Activated T-helper 1 cell treated with Interleukin-2 at 50 U/mL for 16 hours (primary cell): ENCODE results near the gene NABP2.

Source experiments
- DNase-seq: peaks from one replicate; pipeline ENCODE4 v3.0.0-alpha.2; 2020; ENCODE audit warnings: low read depth

The NABP2 gene

DNA sequence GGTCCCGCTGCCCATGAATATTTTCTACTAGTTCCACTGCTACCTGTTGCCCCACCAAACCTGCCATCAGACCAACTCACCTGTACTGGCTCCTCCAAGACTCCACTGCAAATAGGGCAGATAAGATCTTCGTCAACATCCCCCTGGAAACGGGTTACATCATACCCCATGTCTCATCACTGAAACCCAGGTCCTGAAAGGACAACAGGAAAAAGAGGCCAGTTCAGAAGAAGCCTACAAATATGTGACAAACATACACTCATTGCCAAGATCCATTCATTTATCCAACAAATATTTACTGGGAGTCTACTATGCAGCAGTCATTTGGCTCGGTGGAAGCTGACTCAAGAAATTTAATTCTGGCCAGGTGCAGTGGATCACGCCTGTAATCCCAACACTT, 10.3 kb upstream of the NABP2 start:
- no peak for DNase-seq

- DNase-seq: no peak
Measured at GRCh38 chr12:56216461-56216860, 7.7 kb upstream of the NABP2 start.

GRCh38 chr12:56219840-56220239, 4.3 kb upstream of the NABP2 start:
- no peak for DNase-seq

DNA sequence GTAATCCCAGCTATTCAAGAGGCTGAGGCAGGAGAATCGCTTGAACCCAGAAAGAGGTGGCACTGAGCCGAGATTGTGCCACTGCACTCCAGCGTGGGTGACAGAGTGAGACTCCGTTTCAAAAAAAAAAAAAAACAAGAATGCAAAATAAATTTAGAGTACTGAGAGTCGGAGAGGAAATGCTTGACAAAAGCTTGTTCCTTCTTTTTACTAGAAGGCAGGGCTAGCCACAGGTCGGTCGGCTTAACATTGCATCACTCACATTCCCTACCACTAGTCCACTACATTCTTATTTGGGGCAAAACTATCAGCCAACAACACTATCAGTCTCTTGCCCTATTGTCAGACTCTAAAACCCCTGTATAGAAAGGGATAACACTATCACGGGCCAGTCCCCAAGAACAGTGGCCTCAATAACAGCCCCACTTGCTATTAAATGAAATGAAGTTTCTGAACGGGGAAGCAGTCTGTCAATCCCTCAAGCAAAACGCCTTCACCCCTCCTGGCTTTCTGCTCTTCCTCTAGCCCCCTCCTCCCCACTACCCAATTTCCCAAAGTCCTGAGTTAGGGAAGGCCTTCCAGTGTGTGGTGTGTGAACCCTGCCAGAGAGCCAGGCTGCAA, 3.4 kb upstream of the NABP2 start:
- no peak for DNase-seq

- DNase-seq: no peak
Measured at GRCh38 chr12:56221232-56221756, 2.8 kb upstream of the NABP2 start.

- DNase-seq: peak; percentile 84
Measured at GRCh38 chr12:56221757-56222530, 2.2 kb upstream of the NABP2 start, which contains the start of gene RNF41. RNF41 (minus strand) TSS chr12:56221922; CDS start chr12:56214047, 7,875 bp downstream.

DNA sequence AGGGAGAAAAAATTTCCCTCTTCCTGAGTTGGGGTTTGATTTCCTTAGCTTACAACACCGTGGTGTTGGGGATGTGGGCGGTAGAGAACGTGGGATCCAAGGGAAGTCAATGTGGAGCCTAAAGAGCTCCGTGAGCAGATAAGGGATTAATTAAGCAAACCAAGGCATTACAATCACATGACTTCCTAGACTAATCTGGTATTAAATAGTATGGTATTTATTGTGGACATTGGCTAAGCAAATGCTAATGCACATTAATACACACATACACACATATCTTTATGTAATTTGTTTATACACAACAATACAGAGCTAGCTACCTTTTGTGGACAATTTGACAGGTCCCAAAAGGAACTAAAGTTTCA, 1.6 kb upstream of the NABP2 start:
- DNase-seq: no peak

DNA sequence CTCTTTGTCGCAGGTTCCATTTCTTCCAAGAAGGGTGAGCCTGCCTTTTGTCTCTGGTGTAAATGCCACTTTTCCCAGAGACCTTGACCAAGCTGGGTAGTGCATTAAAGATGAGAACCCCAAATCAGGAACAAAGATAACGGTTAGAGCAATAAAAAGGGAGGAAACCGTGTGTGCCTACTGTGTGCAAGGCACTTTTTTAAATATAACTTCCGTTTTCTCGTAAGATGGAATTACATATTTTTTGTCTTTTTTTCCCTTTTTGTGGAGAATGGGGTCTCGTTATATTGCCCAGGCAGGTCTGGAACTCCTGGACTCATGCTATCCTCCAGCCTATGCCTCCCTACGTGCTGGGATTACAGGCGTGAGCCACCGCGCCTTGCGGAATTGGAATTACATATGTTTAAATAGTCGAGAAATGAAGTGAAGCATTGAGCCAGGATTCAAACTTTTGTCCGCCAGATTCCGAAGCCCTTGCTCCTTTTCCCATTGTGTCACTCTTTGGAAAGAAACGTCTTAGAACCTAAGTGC, 506 bp upstream of the NABP2 start:
- DNase-seq: no peak

- DNase-seq: no peak
Measured at GRCh38 chr12:56224954-56225353, 812 bp downstream of the NABP2 start.

- DNase-seq: no peak
Measured at GRCh38 chr12:56229082-56229481, 4.9 kb downstream of the NABP2 start.

GRCh38 chr12:56229916-56230431, 5.8 kb downstream of the NABP2 start, which contains the start of gene SLC39A5:
SLC39A5 (plus strand) TSS chr12:56230051; CDS start chr12:56231275, 1,224 bp downstream.
- no peak for DNase-seq

DNA sequence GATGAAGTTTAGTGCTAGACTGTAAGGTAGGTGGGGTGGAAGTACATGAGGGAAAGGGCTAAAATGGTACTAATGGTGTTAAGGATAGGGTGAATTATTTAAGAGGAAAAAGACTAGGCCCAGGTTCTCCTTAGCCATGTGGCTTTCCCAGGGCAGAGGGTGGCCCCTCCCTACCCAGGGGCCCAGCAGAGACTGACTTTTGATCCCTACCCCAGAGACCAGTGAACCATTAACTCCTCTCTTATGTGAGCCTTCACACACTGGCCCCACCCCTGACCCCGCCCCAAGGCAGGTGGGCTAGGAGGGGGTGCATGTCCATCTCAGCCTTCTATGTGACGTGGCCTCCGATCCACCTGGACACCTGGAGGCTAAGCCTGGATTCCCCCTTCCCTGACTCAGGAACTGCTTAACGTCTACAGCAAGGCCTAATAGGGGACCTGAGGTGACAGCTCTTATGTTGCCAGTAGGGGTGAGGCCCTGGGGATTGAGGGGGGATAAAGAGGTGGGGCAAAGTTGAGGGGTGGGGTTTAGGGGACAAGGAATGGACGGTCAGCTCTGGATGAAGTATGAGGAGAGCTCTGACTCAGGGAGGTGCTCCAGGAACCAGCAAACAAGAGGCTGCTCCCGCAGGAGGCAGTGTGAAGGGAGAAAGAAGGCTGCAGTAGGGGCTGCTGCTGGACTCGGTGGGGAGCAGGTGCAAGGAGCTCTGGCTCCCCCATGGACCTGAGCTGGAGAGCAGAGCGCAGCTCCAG, 6.5 kb downstream of the NABP2 start:
- no peak for DNase-seq

- no peak for DNase-seq
Measured at GRCh38 chr12:56231184-56231582, 7.0 kb downstream of the NABP2 start.

DNA sequence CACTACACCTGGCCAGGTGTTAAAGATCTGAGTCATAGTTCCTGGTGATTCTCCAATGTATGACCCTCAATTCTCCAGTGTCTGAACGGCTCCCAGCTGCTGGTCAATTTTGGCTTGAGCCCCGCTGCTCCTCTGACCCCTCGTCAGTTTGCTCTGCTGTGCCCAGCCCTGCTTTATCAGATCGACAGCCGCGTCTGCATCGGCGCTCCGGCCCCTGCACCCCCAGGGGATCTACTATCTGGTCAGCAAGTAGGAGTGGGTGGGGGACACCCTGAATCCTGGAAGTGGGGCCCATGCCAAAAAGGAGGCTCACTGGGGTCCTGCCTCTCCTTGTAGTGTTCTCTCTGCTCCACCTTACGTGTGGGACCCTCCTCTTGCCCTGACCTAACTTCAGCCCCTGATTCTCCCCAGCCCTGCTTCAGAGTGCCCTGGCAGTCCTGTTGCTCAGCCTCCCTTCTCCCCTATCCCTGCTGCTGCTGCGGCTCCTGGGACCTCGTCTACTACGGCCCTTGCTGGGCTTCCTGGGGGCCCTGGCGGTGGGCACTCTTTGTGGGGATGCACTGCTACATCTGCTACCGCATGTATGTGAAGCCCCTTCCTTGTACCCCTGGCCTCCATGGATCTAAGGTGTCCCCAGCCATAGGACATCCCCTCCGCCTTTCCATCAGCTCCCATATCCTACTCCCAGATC, 10.7 kb downstream of the NABP2 start:
- no peak for DNase-seq

- no peak for DNase-seq
Measured at GRCh38 chr12:56236091-56236490, 11.9 kb downstream of the NABP2 start.

GRCh38 chr12:56236985-56237384, 12.8 kb downstream of the NABP2 start:
- no peak for DNase-seq

DNA sequence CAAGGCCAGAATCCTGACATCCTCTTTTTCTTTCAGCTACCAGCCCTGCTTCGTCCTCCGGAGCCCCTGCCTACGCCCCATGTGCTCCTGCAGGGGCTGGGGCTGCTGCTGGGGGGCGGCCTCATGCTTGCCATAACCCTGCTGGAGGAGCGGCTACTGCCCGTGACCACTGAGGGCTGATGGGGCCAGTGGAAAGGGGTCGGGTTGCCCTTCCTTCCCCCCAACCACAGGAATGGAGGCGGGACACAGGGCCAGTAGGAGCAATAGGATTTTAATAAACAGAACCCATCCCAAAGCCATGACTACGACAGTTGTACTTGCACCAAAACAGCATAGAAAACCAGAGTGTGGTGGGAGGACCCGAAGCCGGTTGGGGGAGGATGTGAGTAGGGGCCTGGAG, 13.4 kb downstream of the NABP2 start:
- no peak for DNase-seq

- DNase-seq: no peak
Measured at GRCh38 chr12:56241424-56242303, 17.5 kb downstream of the NABP2 start.

DNA sequence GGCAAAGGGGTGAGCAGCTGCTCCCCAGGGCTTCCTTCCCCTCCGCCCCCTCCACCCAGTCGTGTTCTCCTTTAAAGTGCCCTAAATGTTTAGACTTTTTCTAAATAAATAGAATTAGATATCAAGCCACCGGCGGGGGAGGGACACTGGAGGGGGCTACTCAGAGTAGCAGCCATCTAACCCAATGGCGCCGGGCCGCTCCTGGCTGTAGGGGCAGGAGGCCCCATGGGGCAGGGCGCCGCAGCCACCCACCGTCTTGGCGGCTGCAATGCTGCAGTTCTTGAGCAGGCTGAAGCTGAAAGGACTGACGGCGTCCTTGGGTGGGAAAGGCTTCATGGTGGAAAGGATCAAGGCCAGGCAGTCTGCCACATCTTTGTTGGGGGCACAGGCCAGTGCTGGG, 18.8 kb downstream of the NABP2 start:
- DNase-seq: no peak

DNA sequence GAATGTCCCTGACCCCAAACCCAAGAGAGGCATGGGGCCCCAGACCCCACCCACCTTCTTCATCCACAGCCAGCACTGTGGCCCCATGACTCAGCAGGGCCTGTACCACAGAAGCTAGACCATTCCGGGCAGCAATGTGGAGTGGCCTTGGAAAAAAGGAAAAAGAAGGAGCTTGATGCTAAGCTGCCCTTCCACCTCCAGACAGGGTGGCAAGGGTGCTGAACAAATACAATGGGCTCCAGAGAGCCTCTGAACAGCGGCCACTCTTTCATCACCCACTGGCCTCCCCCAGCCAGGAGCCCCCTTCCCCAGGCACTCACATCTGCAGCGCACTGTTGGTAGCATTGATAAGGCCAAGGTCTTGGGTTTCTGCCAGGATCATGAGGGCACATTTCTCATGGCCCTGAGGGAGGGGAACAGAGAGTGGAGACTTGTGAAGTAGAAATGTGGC, 19.6 kb downstream of the NABP2 start:
- no peak for DNase-seq
